WI38 (cell line): ENCODE results near the gene CLIP1.

ENCODE experiments used
- H3K4me3 ChIP-seq: 2 replicates; pipeline ENCODE4 v1.5.1; 2011; ENCODE audit warnings: low read depth, mild to moderate bottlenecking, control low read depth, low read length
- TF ChIP-seq, protein P1 (sequence below): IDR thresholded peaks from 2 replicates; pipeline ENCODE4 v1.5.1; 2012; ENCODE audit warnings: low read depth, mild to moderate bottlenecking, control low read depth, low read length

Gene CLIP1

DNA sequence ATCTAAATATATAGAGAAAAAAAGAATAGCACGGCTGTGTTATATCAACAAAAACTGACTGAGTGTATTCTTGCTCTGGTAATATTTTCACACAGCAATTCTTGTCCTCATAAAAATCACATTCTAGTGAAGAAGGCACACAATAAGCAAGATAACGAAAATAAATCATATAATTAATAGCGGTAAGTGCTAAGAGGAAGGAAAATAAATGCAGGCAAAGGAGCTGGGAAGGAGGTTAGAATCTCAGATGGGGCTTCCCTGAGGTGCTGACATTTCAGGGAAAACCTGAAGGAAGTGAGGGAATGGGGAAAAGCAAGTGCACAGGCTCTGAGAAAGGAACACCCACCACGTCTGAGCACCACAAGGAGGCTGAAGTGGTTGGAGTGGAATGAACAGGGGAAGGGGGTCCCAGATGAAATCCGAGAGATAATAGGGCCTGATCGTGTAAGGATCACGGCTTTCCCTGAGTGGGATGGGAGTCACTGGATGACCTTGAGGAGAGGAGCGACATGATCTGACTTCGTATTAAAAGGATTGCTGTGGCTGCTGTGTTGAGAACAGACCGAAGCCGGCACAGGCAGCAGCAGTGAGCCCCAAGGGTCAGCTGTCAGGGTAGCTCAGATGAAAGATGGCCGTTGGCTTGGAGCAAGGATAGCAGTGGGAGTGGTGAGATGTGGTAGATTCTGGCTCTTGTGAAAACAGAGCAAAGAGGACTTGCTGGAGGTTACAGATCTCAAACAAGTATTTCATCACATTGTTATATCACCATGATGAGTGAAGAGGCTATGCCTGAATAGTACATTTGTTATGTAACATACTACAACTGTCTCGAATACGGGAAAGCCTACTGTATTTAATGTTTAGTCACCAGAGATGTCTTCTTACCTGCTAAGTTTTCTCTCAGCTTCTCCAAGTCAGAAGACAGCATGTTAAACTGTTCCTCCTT, 89.1 kb downstream of the CLIP1 start:
- H3K4me3 ChIP-seq = no peak overlapping the region
- TF ChIP-seq, protein P1, sequence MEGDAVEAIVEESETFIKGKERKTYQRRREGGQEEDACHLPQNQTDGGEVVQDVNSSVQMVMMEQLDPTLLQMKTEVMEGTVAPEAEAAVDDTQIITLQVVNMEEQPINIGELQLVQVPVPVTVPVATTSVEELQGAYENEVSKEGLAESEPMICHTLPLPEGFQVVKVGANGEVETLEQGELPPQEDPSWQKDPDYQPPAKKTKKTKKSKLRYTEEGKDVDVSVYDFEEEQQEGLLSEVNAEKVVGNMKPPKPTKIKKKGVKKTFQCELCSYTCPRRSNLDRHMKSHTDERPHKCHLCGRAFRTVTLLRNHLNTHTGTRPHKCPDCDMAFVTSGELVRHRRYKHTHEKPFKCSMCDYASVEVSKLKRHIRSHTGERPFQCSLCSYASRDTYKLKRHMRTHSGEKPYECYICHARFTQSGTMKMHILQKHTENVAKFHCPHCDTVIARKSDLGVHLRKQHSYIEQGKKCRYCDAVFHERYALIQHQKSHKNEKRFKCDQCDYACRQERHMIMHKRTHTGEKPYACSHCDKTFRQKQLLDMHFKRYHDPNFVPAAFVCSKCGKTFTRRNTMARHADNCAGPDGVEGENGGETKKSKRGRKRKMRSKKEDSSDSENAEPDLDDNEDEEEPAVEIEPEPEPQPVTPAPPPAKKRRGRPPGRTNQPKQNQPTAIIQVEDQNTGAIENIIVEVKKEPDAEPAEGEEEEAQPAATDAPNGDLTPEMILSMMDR = no peak

DNA sequence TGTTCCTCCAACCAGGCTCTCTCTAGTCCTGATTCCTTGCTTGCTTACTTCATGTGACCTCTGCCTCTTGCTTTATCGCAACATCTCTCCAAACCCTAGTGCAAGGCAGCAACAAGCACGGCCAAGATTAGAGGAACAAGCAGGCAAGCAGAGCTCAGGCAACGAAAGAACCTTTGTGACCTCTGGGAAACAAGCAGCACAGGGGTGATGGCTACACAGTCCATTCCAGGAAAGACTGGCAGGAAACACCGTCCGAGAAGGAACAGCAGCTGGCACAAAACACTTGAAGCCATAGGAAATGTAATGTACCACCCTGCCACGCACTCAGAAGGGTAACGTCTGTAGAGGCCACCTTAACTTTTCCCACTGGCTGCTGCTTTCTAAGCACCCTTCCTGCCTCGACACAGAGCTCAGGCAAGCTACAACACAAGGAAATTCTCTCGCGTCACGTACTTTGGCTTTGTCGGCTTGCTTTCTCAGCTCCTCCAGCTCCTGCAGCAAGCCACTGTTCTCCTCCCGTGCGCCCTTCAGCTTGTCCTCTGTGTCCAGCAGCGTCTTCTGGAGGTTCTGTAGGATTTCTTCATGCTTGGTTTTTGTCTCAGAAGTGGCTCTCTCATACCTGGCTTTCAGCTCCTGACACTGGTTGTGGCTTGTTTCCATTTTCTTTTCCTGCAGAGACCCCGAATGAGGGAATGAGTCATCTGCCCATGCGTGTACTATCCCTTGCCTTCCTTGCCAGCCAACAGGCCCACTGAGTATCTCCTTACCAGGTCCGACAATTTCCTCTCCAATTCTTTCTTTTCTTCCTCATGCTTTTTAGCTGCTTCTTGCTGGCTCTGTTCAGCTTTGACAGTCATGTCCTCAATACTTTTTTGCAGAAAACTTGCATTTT, 94.7 kb downstream of the CLIP1 start:
- no peak overlapping the region for H3K4me3 ChIP-seq
- TF ChIP-seq, protein P1 = no peak

DNA sequence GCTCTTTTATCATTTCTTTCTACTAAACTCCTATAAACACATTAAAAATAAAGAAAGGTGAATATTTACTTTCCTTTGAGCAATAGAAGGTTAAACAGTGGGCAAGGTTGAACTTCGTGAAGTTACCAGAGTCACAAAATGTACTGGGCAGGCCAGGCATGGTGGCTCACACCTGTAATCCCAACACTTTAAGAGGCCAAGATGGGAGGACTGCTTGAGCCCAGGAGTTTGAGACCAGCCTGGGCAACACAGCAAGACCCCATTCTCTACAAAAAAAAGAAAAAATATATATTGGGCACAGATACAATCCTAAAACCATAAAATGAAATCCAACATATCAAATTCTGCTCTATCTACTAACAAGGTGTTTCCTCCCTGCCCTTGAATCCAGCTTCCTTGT, 95.5 kb downstream of the CLIP1 start:
- TF ChIP-seq, protein P1 = no peak
- no peak overlapping the region for H3K4me3 ChIP-seq

DNA sequence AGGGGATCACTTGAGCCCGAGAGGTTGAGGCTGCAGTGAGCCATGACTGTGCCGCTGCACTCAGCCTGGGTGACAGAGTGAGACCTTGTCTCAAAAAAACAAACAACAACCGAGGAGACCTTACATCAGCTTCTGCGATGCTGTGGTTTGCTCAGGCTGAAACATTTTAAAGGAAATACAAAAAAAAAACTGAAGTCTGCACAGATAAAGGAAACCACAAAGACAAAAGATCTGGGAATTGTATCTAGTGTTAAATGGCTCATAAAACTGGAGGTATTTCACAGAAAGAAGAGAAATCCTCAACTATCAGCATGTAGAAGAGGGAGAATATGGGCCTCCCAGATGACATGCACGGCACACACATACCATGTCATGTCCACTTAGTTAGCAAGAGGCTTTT, 95.9 kb downstream of the CLIP1 start:
- TF ChIP-seq, protein P1 = no peak
- H3K4me3 ChIP-seq = no peak overlapping the region

DNA sequence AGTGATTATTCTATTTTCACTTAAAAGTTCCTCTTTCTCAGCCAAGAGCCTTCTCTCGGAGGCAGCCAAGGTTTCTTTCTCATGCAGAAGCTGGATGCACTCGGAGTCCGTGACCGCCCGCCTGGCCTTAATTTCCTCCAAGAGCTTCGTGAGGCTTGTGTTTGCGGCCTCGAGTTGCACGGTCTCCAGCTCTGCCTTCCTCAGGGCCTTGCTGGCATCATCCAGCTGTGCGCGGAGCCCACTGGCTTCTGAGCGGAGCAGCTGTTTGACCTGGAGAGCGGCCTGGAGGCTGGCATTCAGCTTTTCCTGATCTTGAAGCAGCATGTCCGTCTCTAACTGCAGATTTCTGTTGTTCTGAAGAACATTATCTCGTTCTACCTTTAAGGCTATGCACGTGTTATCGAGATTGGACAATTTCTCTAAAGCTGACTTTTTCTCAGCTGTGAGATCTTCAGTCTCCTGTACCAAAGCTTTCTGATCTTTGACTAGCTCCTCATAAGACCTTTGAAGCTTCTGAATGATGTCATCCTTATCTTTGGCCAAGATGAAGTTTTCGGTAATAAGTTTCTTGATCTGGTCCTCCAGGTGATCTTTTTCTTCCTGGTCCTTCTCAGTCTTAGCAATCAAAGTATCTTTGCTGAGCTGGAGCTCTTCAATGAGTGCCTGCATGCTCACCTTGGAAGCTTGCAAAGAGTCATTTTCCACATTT, 99.0 kb downstream of the CLIP1 start:
- no peak overlapping the region for H3K4me3 ChIP-seq
- TF ChIP-seq, protein P1 = no peak

DNA sequence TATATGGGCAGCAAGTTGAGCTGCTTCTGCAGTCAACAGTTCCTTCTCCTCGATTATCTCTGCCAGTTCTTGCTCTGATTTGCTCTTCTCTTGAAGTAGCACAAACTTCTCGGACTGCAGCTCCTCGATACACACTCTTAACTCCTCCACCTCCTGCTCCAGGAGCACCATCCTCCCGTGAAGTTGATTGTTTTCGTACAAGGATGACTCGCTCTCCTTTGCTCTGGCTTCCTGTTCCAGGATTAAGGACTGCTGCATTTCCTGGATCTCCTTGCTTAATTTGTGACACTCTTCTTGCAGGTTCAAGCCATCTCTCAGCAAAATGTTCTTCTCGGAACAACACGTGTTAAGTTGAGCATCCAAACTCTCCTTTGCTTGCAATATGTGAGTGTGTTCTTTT, 100.0 kb downstream of the CLIP1 start:
- H3K4me3 ChIP-seq = no peak overlapping the region
- TF ChIP-seq, protein P1 = no peak
